Astrocyte (in vitro differentiated cells and primary cell): ENCODE data around the gene PROSER1. TPM values are rescaled to one million over a fixed set of nuclear protein-coding genes. Genes with fewer than 3 reads are reported as not detected.

Experiments used
- DNase-seq: peaks from one replicate; pipeline ENCODE4 v3.0.0-alpha.2; 2010; ENCODE audit warnings: low read depth
- FAIRE-seq: peaks from 2 replicates; lab custom pipeline; 2011; peaks lifted over from hg19 to GRCh38; lab: Jason Lieb, UNC
- H2AFZ ChIP-seq: 2 replicates; pipeline ENCODE4 v1.6.0; 2012; ENCODE audit warnings: low read depth, low read length, inconsistent platforms
- H3K27ac ChIP-seq: 2 replicates; pipeline ENCODE4 v1.5.1; 2011; ENCODE audit warnings: low read depth, low read length, inconsistent platforms
- H3K27me3 ChIP-seq: 2 replicates; pipeline ENCODE4 v1.6.0; 2011; ENCODE audit warnings: low read length, inconsistent platforms; ENCODE audit not compliant: insufficient read depth
- H3K36me3 ChIP-seq: 2 replicates; pipeline ENCODE4 v1.5.1; 2011; ENCODE audit warnings: low read length, inconsistent platforms; ENCODE audit not compliant: insufficient read depth
- H3K4me1 ChIP-seq: 2 replicates; pipeline ENCODE4 v1.5.1; 2011; ENCODE audit warnings: low read length, inconsistent platforms; ENCODE audit not compliant: insufficient read depth
- H3K4me2 ChIP-seq: 2 replicates; pipeline ENCODE4 v1.6.0; 2012; ENCODE audit warnings: low read length, inconsistent platforms
- H3K4me3 ChIP-seq: 2 replicates; pipeline ENCODE4 v1.5.1; 2011; ENCODE audit warnings: low read depth, mild to moderate bottlenecking, low read length, inconsistent platforms; ENCODE audit not compliant: insufficient read depth
- H3K79me2 ChIP-seq: 2 replicates; pipeline ENCODE4 v1.6.0; 2012; ENCODE audit warnings: mild to moderate bottlenecking, low read length, inconsistent platforms; ENCODE audit not compliant: insufficient read depth
- H3K9ac ChIP-seq: 2 replicates; pipeline ENCODE4 v1.6.0; 2012; ENCODE audit warnings: mild to moderate bottlenecking, low read length, inconsistent platforms
- H3K9me3 ChIP-seq: 2 replicates; pipeline ENCODE4 v1.5.1; 2012; ENCODE audit warnings: low read depth, mild to moderate bottlenecking, low read length, inconsistent platforms; ENCODE audit not compliant: insufficient read depth
- H4K20me1 ChIP-seq: 2 replicates; pipeline ENCODE4 v1.6.0; 2012; ENCODE audit warnings: low read length, inconsistent platforms; ENCODE audit not compliant: insufficient read depth
- H3K27ac Mint-ChIP-seq: one replicate; pipeline ENCODE4 v1.8.0; 2021; ENCODE audit warnings: mild to moderate bottlenecking, mixed read lengths; ENCODE audit not compliant: unreplicated experiment
- H3K27me3 Mint-ChIP-seq: one replicate; pipeline ENCODE4 v1.8.0; 2021; ENCODE audit warnings: low read depth, mixed read lengths; ENCODE audit not compliant: unreplicated experiment
- H3K36me3 Mint-ChIP-seq: one replicate; pipeline ENCODE4 v1.8.0; 2021; ENCODE audit warnings: low read depth, mixed read lengths; ENCODE audit not compliant: unreplicated experiment
- H3K4me1 Mint-ChIP-seq: one replicate; pipeline ENCODE4 v1.8.0; 2021; ENCODE audit warnings: low read depth, mixed read lengths; ENCODE audit not compliant: unreplicated experiment
- H3K4me3 Mint-ChIP-seq: one replicate; pipeline ENCODE4 v1.8.0; 2021; ENCODE audit warnings: mild to moderate bottlenecking, moderate library complexity, mixed read lengths; ENCODE audit not compliant: unreplicated experiment
- H3K9me3 Mint-ChIP-seq: one replicate; pipeline ENCODE4 v1.8.0; 2021; ENCODE audit warnings: mild to moderate bottlenecking, mixed read lengths; ENCODE audit not compliant: unreplicated experiment
- EZH2 ChIP-seq: IDR thresholded peaks from 2 replicates; pipeline ENCODE4 v1.6.1; 2012; ENCODE audit warnings: mild to moderate bottlenecking, low read length, inconsistent platforms; ENCODE audit not compliant: insufficient read depth
- total RNA-seq: library from RNA; stranded (reverse); gene quantifications from 2 replicates; pipeline ENCODE4 v1.2.1, GENCODE V29; 2021
- TF ChIP-seq, protein P1 (sequence below): IDR thresholded peaks from 2 replicates; pipeline ENCODE4 v1.5.1; 2011; ENCODE audit warnings: low read depth, mild to moderate bottlenecking, inconsistent platforms, low read length, moderate library complexity; ENCODE audit not compliant: insufficient read depth

The PROSER1 gene
- total RNA-seq, 1 donor from 2014 or later, result 35.3 TPM

GRCh38 chr13:39036212-39036611 lies 1.7 kb downstream of the PROSER1 start:
- DNase-seq, result peak; percentile 12

DNA sequence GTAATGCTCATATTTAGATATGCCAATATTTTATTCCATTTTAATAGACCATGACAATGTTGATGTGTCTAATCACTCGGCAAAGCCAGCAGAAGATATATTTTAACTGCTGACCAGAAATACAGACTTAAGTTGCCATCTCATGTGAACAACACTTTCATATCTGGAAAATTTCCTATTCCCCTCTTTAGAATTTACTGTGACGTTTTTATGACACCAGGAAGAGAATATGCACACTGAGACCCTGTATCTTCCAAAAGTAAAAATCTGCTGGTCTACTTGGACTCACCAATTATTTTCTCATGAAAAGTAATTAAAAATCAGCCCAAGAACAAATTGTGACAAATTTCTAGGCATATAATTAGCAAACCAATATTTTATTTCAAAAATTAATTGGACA lies 2.1 kb downstream of the PROSER1 start:
- H3K4me1 Mint-ChIP-seq, result peaks cover 14% of the 10 kb centered on the region
- no peak overlapping the region for H3K27ac ChIP-seq
- FAIRE-seq (no peak), DNase-seq (no peak)
- peaks cover 30% of the 10 kb centered on the region for H4K20me1 ChIP-seq
- no peaks in the 10 kb centered on the region for H3K36me3 Mint-ChIP-seq
- H3K4me2 ChIP-seq, result peak overlapping the region; percentile 98
- H3K27ac Mint-ChIP-seq, result peak overlapping the region; percentile 49
- H3K9ac ChIP-seq, result peak overlapping the region; percentile 87
- H2AFZ ChIP-seq, result no peak overlapping the region
- no peaks in the 10 kb centered on the region for H3K9me3 ChIP-seq
- peaks cover 78% of the 10 kb centered on the region for H3K79me2 ChIP-seq
- H3K27me3 Mint-ChIP-seq, result no peaks in the 10 kb centered on the region
- no peaks in the 10 kb centered on the region for H3K9me3 Mint-ChIP-seq
- no peaks in the 10 kb centered on the region for H3K27me3 ChIP-seq
- H3K4me3 Mint-ChIP-seq, result peak overlapping the region; percentile 91
- H3K36me3 ChIP-seq, result no peaks in the 10 kb centered on the region
- H3K4me3 ChIP-seq, result peak overlapping the region; percentile 96
- no peak for TF ChIP-seq EZH2
- TF ChIP-seq, protein P1, sequence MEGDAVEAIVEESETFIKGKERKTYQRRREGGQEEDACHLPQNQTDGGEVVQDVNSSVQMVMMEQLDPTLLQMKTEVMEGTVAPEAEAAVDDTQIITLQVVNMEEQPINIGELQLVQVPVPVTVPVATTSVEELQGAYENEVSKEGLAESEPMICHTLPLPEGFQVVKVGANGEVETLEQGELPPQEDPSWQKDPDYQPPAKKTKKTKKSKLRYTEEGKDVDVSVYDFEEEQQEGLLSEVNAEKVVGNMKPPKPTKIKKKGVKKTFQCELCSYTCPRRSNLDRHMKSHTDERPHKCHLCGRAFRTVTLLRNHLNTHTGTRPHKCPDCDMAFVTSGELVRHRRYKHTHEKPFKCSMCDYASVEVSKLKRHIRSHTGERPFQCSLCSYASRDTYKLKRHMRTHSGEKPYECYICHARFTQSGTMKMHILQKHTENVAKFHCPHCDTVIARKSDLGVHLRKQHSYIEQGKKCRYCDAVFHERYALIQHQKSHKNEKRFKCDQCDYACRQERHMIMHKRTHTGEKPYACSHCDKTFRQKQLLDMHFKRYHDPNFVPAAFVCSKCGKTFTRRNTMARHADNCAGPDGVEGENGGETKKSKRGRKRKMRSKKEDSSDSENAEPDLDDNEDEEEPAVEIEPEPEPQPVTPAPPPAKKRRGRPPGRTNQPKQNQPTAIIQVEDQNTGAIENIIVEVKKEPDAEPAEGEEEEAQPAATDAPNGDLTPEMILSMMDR, result no peak
- H3K4me1 ChIP-seq, result peaks cover 3% of the 10 kb centered on the region

More at GRCh38 chr13:39036212-39036611, 1.7 kb downstream of the PROSER1 start:
- H4K20me1 ChIP-seq, result peaks cover 30% of the 10 kb centered on the region
- Mint-ChIP-seq H3K4me3 (peak overlapping the region; percentile 91), H3K36me3 (no peaks in the 10 kb centered on the region), H3K27ac (peak overlapping the region; percentile 49), H3K27me3 (no peaks in the 10 kb centered on the region), H3K4me1 (peaks cover 14% of the 10 kb centered on the region), H3K9me3 (no peaks in the 10 kb centered on the region)
- peak overlapping the region; percentile 6 for H2AFZ ChIP-seq
- H3K4me1 ChIP-seq, result peaks cover 3% of the 10 kb centered on the region
- peak overlapping the region; percentile 96 for H3K4me3 ChIP-seq
- H3K79me2 ChIP-seq, result peaks cover 74% of the 10 kb centered on the region
- FAIRE-seq, result no peak
- no peak for TF ChIP-seq EZH2
- TF ChIP-seq, protein P1, result no peak
- peak overlapping the region; percentile 1 for H3K27ac ChIP-seq
- peak overlapping the region; percentile 87 for H3K9ac ChIP-seq
- no peaks in the 10 kb centered on the region for H3K9me3 ChIP-seq
- peak overlapping the region; percentile 98 for H3K4me2 ChIP-seq
- no peaks in the 10 kb centered on the region for H3K36me3 ChIP-seq
- no peaks in the 10 kb centered on the region for H3K27me3 ChIP-seq

DNA sequence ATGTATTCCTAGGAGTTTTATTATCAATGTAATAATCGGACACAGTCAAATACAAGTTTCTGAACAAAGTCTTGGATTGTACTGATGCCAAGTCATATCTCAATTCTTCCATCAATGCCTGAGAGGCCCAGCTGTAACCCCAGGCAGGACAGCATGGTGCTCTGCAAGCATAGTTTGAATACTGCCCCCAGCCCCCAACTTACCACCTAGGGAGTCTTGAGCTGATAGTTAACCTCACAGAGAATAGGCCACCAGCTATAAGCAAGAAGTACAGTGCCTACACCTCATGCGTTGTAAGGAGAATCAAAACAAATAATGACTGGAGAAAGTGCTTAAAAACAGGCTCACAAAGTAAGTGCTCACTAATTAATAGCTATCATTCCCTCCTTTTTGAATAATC lies 2.7 kb downstream of the PROSER1 start:
- H3K27ac Mint-ChIP-seq, result no peak overlapping the region
- H3K27ac ChIP-seq, result no peak overlapping the region
- H3K4me1 ChIP-seq, result peaks cover 3% of the 10 kb centered on the region
- H3K9me3 ChIP-seq, result no peaks in the 10 kb centered on the region
- DNase-seq (no peak), FAIRE-seq (no peak)
- H3K27me3 ChIP-seq, result no peaks in the 10 kb centered on the region
- no peaks in the 10 kb centered on the region for H3K9me3 Mint-ChIP-seq
- H3K79me2 ChIP-seq, result peaks cover 79% of the 10 kb centered on the region
- no peak for TF ChIP-seq EZH2
- TF ChIP-seq, protein P1, result no peak
- peaks cover 30% of the 10 kb centered on the region for H4K20me1 ChIP-seq
- H3K4me3 ChIP-seq, result peak overlapping the region; percentile 96
- H3K27me3 Mint-ChIP-seq, result no peaks in the 10 kb centered on the region
- peaks cover 14% of the 10 kb centered on the region for H3K4me1 Mint-ChIP-seq
- no peaks in the 10 kb centered on the region for H3K36me3 ChIP-seq
- H3K9ac ChIP-seq, result peak overlapping the region; percentile 87
- H2AFZ ChIP-seq, result no peak overlapping the region
- H3K4me2 ChIP-seq, result peak overlapping the region; percentile 98
- H3K36me3 Mint-ChIP-seq, result no peaks in the 10 kb centered on the region
- peak overlapping the region; percentile 91 for H3K4me3 Mint-ChIP-seq
